Heart left ventricle (tissue), 13 donors: Measurements from ENCODE around the gene B3GNT2.

Source experiments
- POLR2A ChIP-seq, 2 donors: fragments of 450-650 bp; IDR thresholded peaks; one replicate each; pipeline ENCODE4 v1.6.1; 2017; ENCODE audit warnings: antibody characterized with exemption in 2 of 2, mild to moderate bottlenecking in 2 of 2, moderate library complexity in 2 of 2
- TF ChIP-seq, protein P1 (sequence below), 12 donors: fragments of 200-600 bp; sonication (generic) in 4 of 12; IDR thresholded peaks; one replicate each; pipeline versions ENCODE4 v1.5.0 to v1.8.0; 2018 to 2022; ENCODE audit warnings: antibody characterized with exemption in 12 of 12, mild to moderate bottlenecking in 5 of 12
- donor health status: ischemic (EF 13 %, LVEDD 7.1; RV severe dilation, severe dysfunction).
- donor health status: DM: no; HTN: yes; CAD: no.
- donor health status: DM: no; HTN: no; CAD: no.
- donor health status: ischemic (EF 25% LVEDD 6.9; RV normal size, moderate dysfunction).
- donor health status: ischemic (EF 25% LVEDD 5.7; RV mildly dilated, moderate dysfunction).
- donor health status: ischemic (EF 35%, LVEDD 5.7; RV mildly dilated, moderate dysfunction).
- donor health status: nonischemic (EF 11% LVEDD 7.7; RV severe dilation, severe dysfunction).
- donor health status: DM: yes; HTN: yes; CAD: no.
- donor health status: PGD.
- donor health status: ischemic (EF 29% LVEDD 5.4; RV normal size, mild dysfunction).
- donor health status: nonischemic (EF 23%, LVEDD 6.1; RV moderate dilation, normal function).

GRCh38 chr2:62270728-62271127, 74.8 kb downstream of the B3GNT2 start:
- TF ChIP-seq, protein P1, sequence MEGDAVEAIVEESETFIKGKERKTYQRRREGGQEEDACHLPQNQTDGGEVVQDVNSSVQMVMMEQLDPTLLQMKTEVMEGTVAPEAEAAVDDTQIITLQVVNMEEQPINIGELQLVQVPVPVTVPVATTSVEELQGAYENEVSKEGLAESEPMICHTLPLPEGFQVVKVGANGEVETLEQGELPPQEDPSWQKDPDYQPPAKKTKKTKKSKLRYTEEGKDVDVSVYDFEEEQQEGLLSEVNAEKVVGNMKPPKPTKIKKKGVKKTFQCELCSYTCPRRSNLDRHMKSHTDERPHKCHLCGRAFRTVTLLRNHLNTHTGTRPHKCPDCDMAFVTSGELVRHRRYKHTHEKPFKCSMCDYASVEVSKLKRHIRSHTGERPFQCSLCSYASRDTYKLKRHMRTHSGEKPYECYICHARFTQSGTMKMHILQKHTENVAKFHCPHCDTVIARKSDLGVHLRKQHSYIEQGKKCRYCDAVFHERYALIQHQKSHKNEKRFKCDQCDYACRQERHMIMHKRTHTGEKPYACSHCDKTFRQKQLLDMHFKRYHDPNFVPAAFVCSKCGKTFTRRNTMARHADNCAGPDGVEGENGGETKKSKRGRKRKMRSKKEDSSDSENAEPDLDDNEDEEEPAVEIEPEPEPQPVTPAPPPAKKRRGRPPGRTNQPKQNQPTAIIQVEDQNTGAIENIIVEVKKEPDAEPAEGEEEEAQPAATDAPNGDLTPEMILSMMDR (IDR thresholded peaks at IDR 0.05), result no peak
- TF ChIP-seq POLR2A (IDR thresholded peaks at IDR 0.05), result no peak
